HEK293 (cell line): ENCODE results near the gene CACNB4.

Experiments used
- CTCF ChIA-PET: fragments of 350-600 bp; formaldehyde crosslinking; extraction: SDS; loops from one replicate; lab custom pipeline; 2021; ENCODE audit warnings: antibody characterized with exemption; lab: Yijun Ruan, JAX
- POLR2A ChIA-PET: fragments of 300-600 bp; formaldehyde crosslinking; extraction: SDS; loops from one replicate; lab custom pipeline; 2020; ENCODE audit warnings: antibody characterized with exemption, inconsistent platforms; lab: Yijun Ruan, JAX
- H3K27ac ChIP-seq: fragments of 200-500 bp; sonication (Bioruptor generic); 2 replicates; pipeline ENCODE4 v1.5.1; 2014; ENCODE audit warnings: low read depth, low read length, control low read depth, inconsistent platforms; ENCODE audit errors: extremely low read depth
- H3K36me3 ChIP-seq, 2 experiments: fragments of 200-500 bp in 1 of 2; sonication (Bioruptor generic) in 1 of 2; 1 replicate in 1 of 2; 2 replicates in 1 of 2; pipeline ENCODE4 v1.5.1; 2014 to 2017; ENCODE audit warnings: inconsistent platforms in 2 of 2, low read length in 2 of 2; ENCODE audit not compliant: control insufficient read depth in 2 of 2, insufficient read depth in 1 of 2
- H3K4me1 ChIP-seq: fragments of 200-500 bp; sonication (Bioruptor generic); 2 replicates; pipeline ENCODE4 v1.5.1; 2014; ENCODE audit warnings: mild to moderate bottlenecking, low read length, inconsistent platforms; ENCODE audit not compliant: control insufficient read depth, insufficient read depth
- H3K4me3 ChIP-seq: 2 replicates; pipeline ENCODE4 v1.5.1; 2011; ENCODE audit warnings: low read depth, mild to moderate bottlenecking, control low read depth, low read length, moderate library complexity
- H3K9me3 ChIP-seq: fragments of 200-500 bp; sonication (Bioruptor generic); 2 replicates; pipeline ENCODE4 v1.5.1; 2014; ENCODE audit warnings: low read depth, low read length, inconsistent platforms; ENCODE audit not compliant: control insufficient read depth, insufficient read depth
- BCL11B ChIP-seq: fragments of 450-650 bp; formaldehyde crosslinking; IDR thresholded peaks from 2 replicates; pipeline ENCODE4 v1.5.1; 2016; ENCODE audit warnings: low read depth, missing biosample characterization, missing genetic modification characterization
- GLIS1 ChIP-seq: fragments of 450-650 bp; formaldehyde crosslinking; IDR thresholded peaks from 2 replicates; pipeline ENCODE4 v1.5.1; 2016; ENCODE audit warnings: missing biosample characterization, missing genetic modification characterization
- HOXA7 ChIP-seq: sonication (generic); formaldehyde crosslinking; IDR thresholded peaks from 2 replicates; pipeline ENCODE4 v1.8.1; 2022; ENCODE audit warnings: missing genetic modification reagents, borderline replicate concordance
- KLF9 ChIP-seq: fragments of 450-650 bp; formaldehyde crosslinking; IDR thresholded peaks from 2 replicates; pipeline ENCODE4 v1.5.1; 2016; ENCODE audit warnings: missing biosample characterization, missing genetic modification characterization, low read depth
- REPIN1 ChIP-seq: fragments of 450-650 bp; formaldehyde crosslinking; IDR thresholded peaks from 2 replicates; pipeline ENCODE4 v1.5.1; 2017; ENCODE audit warnings: missing biosample characterization, missing genetic modification characterization, low read depth
- SALL2 ChIP-seq: fragments of 450-650 bp; formaldehyde crosslinking; IDR thresholded peaks from 2 replicates; pipeline ENCODE4 v1.5.0; 2017; ENCODE audit warnings: missing biosample characterization, mild to moderate bottlenecking, missing genetic modification characterization, borderline replicate concordance
- SCRT1 ChIP-seq: fragments of 450-650 bp; formaldehyde crosslinking; IDR thresholded peaks from 2 replicates; pipeline ENCODE4 v1.5.1; 2016; ENCODE audit warnings: missing biosample characterization, missing genetic modification characterization, borderline replicate concordance
- ZBTB17 ChIP-seq: fragments of 450-650 bp; formaldehyde crosslinking; IDR thresholded peaks from 2 replicates; pipeline ENCODE4 v1.5.1; 2016; ENCODE audit warnings: missing biosample characterization, missing genetic modification characterization
- ZBTB8A ChIP-seq: fragments of 450-650 bp; formaldehyde crosslinking; IDR thresholded peaks from 2 replicates; pipeline ENCODE4 v1.5.1; 2016; ENCODE audit warnings: missing biosample characterization, missing genetic modification characterization
- ZFP37 ChIP-seq: fragments of 450-650 bp; formaldehyde crosslinking; IDR thresholded peaks from 2 replicates; pipeline ENCODE4 v1.5.1; 2016; ENCODE audit warnings: missing biosample characterization, missing genetic modification characterization
- ZNF112 ChIP-seq: fragments of 450-650 bp; formaldehyde crosslinking; IDR thresholded peaks from 2 replicates; pipeline ENCODE4 v1.5.0; 2017; ENCODE audit warnings: missing biosample characterization, missing genetic modification characterization
- ZNF140 ChIP-seq: fragments of 450-650 bp; formaldehyde crosslinking; IDR thresholded peaks from 2 replicates; pipeline ENCODE4 v1.5.1; 2016; ENCODE audit warnings: missing biosample characterization, missing genetic modification characterization
- ZNF214 ChIP-seq: fragments of 450-650 bp; formaldehyde crosslinking; IDR thresholded peaks from 2 replicates; pipeline ENCODE4 v1.5.1; 2017; ENCODE audit warnings: missing biosample characterization, mild to moderate bottlenecking, missing genetic modification characterization, borderline replicate concordance
- ZNF248 ChIP-seq: fragments of 450-650 bp; formaldehyde crosslinking; IDR thresholded peaks from 2 replicates; pipeline ENCODE4 v1.5.1; 2017; ENCODE audit warnings: missing biosample characterization, missing genetic modification characterization
- ZNF354C ChIP-seq: fragments of 450-650 bp; formaldehyde crosslinking; IDR thresholded peaks from 2 replicates; pipeline ENCODE4 v1.5.1; 2016; ENCODE audit warnings: missing biosample characterization, missing genetic modification characterization, low read depth, borderline replicate concordance
- ZNF366 ChIP-seq: fragments of 450-650 bp; formaldehyde crosslinking; conservative IDR thresholded peaks from 2 replicates; pipeline ENCODE4 v1.5.1; 2016; ENCODE audit warnings: missing biosample characterization, missing genetic modification characterization
- ZNF394 ChIP-seq: fragments of 450-650 bp; formaldehyde crosslinking; IDR thresholded peaks from 2 replicates; pipeline ENCODE4 v1.5.1; 2016; ENCODE audit warnings: missing biosample characterization, missing genetic modification characterization, mild to moderate bottlenecking, moderate library complexity, borderline replicate concordance
- ZNF423 ChIP-seq: fragments of 450-650 bp; formaldehyde crosslinking; IDR thresholded peaks from 2 replicates; pipeline ENCODE4 v1.5.1; 2016; ENCODE audit warnings: missing biosample characterization, missing genetic modification characterization
- ZNF548 ChIP-seq: fragments of 450-650 bp; formaldehyde crosslinking; IDR thresholded peaks from 2 replicates; pipeline ENCODE4 v1.5.1; 2016; ENCODE audit warnings: missing biosample characterization, missing genetic modification characterization
- ZNF596 ChIP-seq: fragments of 450-650 bp; IDR thresholded peaks from 2 replicates; pipeline ENCODE4 v1.5.0; 2018; ENCODE audit warnings: missing biosample characterization, mild to moderate bottlenecking, missing genetic modification characterization, moderate library complexity
- ZNF654 ChIP-seq: fragments of 450-650 bp; formaldehyde crosslinking; IDR thresholded peaks from 2 replicates; pipeline ENCODE4 v1.5.1; 2016; ENCODE audit warnings: low read depth, missing biosample characterization, missing genetic modification characterization
- ZNF830 ChIP-seq: fragments of 450-650 bp; IDR thresholded peaks from 2 replicates; pipeline ENCODE4 v1.5.0; 2018; ENCODE audit warnings: missing biosample characterization, missing genetic modification characterization, low read depth, mild to moderate bottlenecking, moderate library complexity
- ZSCAN16 ChIP-seq: fragments of 450-650 bp; formaldehyde crosslinking; IDR thresholded peaks from 2 replicates; pipeline ENCODE4 v1.5.1; 2016; ENCODE audit warnings: missing biosample characterization, missing genetic modification characterization
- TF ChIP-seq, protein P1 (sequence below): fragments of 450-650 bp; IDR thresholded peaks from 2 replicates; pipeline ENCODE4 v1.5.1; 2018; ENCODE audit warnings: missing biosample characterization, mild to moderate bottlenecking, missing genetic modification characterization
- TF ChIP-seq, protein P2 (sequence below): fragments of 450-650 bp; formaldehyde crosslinking; IDR thresholded peaks from 2 replicates; pipeline ENCODE4 v1.5.1; 2016; ENCODE audit warnings: missing biosample characterization, missing genetic modification characterization
- TF ChIP-seq, protein P3 (sequence below): fragments of 450-650 bp; formaldehyde crosslinking; IDR thresholded peaks from 2 replicates; pipeline ENCODE4 v1.5.1; 2016; ENCODE audit warnings: missing biosample characterization, missing genetic modification characterization
- TF ChIP-seq, protein P4 (sequence below): fragments of 450-650 bp; formaldehyde crosslinking; IDR thresholded peaks from 2 replicates; pipeline ENCODE4 v1.5.1; 2016; ENCODE audit warnings: missing biosample characterization, missing genetic modification characterization

Gene CACNB4

DNA sequence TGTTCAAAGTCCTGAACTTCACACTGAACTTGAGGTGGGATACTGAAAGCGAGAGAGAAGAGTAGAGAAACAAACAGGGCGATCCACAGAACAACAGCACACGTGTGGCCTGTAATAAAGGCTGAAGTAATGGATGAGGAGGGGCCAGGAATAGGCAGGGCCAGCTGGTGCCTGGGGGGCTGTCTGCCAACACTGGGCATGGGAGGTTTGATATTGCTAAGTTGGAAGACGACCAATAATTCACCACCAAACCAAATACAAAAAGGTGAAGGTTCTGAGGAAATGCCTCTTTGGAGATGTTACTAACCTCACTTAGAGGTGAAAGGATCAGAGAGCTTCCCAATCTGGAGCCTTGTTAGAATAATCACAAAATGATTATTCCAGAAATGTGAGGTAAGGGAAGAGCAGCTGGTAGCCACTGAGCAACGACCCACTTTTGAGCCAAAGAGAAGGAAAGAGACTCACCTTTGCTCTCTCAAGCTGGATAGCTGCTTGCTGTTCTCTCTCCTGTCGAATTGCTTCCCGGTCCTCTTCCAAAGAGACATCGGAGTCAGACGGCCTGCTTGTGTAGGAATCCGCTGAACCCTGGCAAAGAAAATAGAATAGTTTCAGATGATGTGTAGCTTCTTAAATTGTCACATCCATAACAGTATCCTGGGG is 215.9 kb downstream of the CACNB4 start:
- Histone ChIP-seq H3K36me3 (peaks cover 0 to 32% of the 10 kb centered on the region in 2 experiments), H3K4me3 (no peak overlapping the region), H3K9me3 (no peaks in the 10 kb centered on the region), H3K27ac (no peak overlapping the region), H3K4me1 (no peaks in the 10 kb centered on the region)
- POLR2A ChIA-PET: no interaction called here
- CTCF ChIA-PET: no interaction called here
- TF ChIP-seq ZNF830 (tag by site-specific recombination): no peak
- TF ChIP-seq KLF9: no peak
- no peak for TF ChIP-seq ZNF654 (tag by site-specific recombination)
- TF ChIP-seq, protein P1, sequence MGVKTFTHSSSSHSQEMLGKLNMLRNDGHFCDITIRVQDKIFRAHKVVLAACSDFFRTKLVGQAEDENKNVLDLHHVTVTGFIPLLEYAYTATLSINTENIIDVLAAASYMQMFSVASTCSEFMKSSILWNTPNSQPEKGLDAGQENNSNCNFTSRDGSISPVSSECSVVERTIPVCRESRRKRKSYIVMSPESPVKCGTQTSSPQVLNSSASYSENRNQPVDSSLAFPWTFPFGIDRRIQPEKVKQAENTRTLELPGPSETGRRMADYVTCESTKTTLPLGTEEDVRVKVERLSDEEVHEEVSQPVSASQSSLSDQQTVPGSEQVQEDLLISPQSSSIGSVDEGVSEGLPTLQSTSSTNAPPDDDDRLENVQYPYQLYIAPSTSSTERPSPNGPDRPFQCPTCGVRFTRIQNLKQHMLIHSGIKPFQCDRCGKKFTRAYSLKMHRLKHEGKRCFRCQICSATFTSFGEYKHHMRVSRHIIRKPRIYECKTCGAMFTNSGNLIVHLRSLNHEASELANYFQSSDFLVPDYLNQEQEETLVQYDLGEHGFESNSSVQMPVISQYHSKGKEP (tag by site-specific recombination): no peak
- TF ChIP-seq ZNF548 (tag by site-specific recombination): no peak

DNA sequence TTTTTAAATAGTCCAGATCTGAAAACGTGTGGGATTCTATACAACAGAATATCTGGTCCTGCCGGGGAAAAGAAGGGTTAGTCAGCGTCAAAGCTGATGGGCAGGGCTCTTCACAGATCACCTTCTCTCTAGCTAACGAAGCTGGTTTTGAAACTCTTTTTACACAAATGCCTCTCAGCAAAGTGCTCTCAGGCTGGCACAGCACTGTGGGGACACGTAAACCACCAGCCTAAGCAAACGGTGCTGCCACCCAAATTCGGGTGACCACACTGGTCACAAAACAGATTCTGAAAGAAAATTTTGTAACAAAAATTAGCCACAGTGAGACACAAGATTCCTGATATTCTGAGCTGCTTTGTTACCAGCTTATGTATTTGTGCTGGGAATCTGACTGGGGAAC is 217.5 kb downstream of the CACNB4 start:
- Histone ChIP-seq H3K4me3 (no peak overlapping the region), H3K9me3 (no peaks in the 10 kb centered on the region), H3K36me3 (peaks cover 0 to 33% of the 10 kb centered on the region in 2 experiments), H3K4me1 (no peaks in the 10 kb centered on the region), H3K27ac (no peak overlapping the region)
- CTCF ChIA-PET: no interaction called here
- POLR2A ChIA-PET: no interaction called here
- TF ChIP-seq ZNF112 (tag by site-specific recombination) (no peak), BCL11B (tag by site-specific recombination) (no peak), ZNF140 (tag by site-specific recombination) (no peak), ZNF354C (no peak), ZFP37 (tag by site-specific recombination) (no peak), ZNF394 (tag by site-specific recombination) (no peak), REPIN1 (no peak)
- TF ChIP-seq, protein P2, sequence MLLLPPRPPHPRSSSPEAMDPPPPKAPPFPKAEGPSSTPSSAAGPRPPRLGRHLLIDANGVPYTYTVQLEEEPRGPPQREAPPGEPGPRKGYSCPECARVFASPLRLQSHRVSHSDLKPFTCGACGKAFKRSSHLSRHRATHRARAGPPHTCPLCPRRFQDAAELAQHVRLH: no peak

DNA sequence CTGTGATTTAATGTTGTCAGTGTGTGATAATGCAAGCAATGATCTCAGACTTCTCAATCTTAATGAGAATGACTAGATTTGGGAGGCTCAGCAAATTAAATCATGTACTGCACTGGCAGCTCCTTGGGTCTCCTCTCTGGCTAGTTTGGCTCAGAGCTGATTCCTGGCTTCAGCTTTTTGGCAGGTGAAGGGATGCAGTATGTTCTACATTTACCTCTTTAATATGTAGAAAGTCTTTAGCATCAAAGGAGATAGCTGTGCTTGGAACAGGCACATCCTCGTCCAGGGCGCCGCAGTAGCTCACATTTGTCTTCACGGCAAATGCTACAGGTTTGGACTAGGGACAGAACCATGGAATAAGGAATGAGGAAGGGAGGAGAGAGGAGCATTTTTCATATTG is 218.3 kb downstream of the CACNB4 start:
- ChIA-PET CTCF (interaction anchor here (1.0 kb wide), 1 partner anchor 25 kb away, joined by 3 read pairs; no protein-coding TSS in a partner anchor), POLR2A (no interaction called here)
- no peak overlapping the region for H3K27ac ChIP-seq
- H3K4me3 ChIP-seq: no peak overlapping the region
- H3K36me3 ChIP-seq: peaks cover 0 to 38% of the 10 kb centered on the region in 2 experiments
- no peaks in the 10 kb centered on the region for H3K4me1 ChIP-seq
- H3K9me3 ChIP-seq: no peaks in the 10 kb centered on the region
- TF ChIP-seq SCRT1 (tag by site-specific recombination) (no peak), HOXA7 (no peak), ZNF654 (tag by site-specific recombination) (no peak), ZNF423 (tag by site-specific recombination) (no peak), ZBTB8A (tag by site-specific recombination) (no peak), SALL2 (tag by site-specific recombination) (no peak), ZBTB17 (tag by site-specific recombination) (no peak), ZNF366 (tag by site-specific recombination) (no peak), ZFP37 (tag by site-specific recombination) (no peak), ZSCAN16 (tag by site-specific recombination) (no peak), ZNF248 (no peak), GLIS1 (tag by site-specific recombination) (no peak), ZNF596 (tag by site-specific recombination) (no peak), ZNF214 (no peak)
- TF ChIP-seq, protein P3, sequence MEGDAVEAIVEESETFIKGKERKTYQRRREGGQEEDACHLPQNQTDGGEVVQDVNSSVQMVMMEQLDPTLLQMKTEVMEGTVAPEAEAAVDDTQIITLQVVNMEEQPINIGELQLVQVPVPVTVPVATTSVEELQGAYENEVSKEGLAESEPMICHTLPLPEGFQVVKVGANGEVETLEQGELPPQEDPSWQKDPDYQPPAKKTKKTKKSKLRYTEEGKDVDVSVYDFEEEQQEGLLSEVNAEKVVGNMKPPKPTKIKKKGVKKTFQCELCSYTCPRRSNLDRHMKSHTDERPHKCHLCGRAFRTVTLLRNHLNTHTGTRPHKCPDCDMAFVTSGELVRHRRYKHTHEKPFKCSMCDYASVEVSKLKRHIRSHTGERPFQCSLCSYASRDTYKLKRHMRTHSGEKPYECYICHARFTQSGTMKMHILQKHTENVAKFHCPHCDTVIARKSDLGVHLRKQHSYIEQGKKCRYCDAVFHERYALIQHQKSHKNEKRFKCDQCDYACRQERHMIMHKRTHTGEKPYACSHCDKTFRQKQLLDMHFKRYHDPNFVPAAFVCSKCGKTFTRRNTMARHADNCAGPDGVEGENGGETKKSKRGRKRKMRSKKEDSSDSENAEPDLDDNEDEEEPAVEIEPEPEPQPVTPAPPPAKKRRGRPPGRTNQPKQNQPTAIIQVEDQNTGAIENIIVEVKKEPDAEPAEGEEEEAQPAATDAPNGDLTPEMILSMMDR (tag by site-specific recombination): no peak
- TF ChIP-seq, protein P4, sequence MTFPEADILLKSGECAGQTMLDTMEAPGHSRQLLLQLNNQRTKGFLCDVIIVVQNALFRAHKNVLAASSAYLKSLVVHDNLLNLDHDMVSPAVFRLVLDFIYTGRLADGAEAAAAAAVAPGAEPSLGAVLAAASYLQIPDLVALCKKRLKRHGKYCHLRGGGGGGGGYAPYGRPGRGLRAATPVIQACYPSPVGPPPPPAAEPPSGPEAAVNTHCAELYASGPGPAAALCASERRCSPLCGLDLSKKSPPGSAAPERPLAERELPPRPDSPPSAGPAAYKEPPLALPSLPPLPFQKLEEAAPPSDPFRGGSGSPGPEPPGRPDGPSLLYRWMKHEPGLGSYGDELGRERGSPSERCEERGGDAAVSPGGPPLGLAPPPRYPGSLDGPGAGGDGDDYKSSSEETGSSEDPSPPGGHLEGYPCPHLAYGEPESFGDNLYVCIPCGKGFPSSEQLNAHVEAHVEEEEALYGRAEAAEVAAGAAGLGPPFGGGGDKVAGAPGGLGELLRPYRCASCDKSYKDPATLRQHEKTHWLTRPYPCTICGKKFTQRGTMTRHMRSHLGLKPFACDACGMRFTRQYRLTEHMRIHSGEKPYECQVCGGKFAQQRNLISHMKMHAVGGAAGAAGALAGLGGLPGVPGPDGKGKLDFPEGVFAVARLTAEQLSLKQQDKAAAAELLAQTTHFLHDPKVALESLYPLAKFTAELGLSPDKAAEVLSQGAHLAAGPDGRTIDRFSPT (tag by site-specific recombination): no peak
